ENCODE measurements around the gene CASZ1.

Gene CASZ1

DNA sequence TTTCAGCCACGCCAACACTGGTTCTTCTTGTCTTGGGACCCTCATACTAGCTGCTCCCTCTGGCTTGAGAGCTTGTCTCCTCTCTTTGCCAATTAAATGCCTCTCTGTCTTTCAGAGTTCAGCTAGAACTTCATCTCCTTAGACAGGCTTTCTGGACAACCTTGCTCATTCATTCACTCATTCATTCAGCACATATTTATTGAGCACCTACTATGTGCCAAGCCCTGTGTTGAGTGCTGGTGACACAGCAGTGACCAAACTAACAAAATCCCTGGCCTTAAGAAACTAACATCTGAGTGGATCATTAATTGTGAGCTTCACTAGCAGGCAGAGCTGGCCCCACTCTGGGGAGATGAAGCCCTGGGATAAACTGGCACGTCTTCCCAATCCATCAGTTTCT lies 24.9 kb upstream of the CASZ1 start:
- no peak for DNase-seq (ENCODE audit: low read depth)

- no peak for DNase-seq (ENCODE audit: low read depth)
These were observed 24.0 kb upstream of the CASZ1 start for GRCh38 chr1:10820422-10820821.

DNA sequence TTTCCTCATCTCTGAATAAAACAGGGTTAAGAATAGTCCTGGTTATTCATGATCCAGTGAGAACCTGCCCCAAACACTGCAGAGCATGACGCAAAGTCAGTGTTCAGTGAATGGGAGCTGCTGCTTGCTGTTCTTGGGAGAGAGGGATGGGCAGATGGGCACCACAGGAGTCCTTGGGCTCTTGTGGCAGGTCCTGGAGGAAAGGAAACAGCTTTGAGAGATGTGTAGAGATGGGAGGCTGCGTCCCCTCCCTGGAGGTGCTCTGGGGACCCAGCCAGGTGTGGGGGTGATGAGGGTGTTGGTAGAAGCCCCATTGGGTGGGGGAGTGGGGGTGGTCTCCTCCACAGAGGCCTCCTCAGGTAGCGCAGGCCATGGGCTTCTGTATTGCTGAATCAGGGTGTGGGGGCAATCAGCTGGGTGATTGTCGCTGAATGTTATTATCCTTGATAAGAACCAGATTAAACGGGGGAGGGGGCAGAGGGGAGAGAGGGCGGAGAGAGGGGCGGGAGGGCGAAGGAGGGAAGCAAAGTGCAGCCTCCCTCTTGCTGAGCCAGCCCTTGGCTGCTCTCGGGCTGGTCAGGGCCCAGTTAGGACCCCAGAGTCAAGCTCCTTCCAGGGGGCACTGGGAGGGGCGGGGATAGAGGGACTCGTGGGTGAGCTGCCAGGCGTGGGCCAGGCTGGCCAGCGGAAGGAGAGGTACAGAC lies 22.9 kb upstream of the CASZ1 start:
- DNase-seq (ENCODE audit: low read depth): no peak

DNA sequence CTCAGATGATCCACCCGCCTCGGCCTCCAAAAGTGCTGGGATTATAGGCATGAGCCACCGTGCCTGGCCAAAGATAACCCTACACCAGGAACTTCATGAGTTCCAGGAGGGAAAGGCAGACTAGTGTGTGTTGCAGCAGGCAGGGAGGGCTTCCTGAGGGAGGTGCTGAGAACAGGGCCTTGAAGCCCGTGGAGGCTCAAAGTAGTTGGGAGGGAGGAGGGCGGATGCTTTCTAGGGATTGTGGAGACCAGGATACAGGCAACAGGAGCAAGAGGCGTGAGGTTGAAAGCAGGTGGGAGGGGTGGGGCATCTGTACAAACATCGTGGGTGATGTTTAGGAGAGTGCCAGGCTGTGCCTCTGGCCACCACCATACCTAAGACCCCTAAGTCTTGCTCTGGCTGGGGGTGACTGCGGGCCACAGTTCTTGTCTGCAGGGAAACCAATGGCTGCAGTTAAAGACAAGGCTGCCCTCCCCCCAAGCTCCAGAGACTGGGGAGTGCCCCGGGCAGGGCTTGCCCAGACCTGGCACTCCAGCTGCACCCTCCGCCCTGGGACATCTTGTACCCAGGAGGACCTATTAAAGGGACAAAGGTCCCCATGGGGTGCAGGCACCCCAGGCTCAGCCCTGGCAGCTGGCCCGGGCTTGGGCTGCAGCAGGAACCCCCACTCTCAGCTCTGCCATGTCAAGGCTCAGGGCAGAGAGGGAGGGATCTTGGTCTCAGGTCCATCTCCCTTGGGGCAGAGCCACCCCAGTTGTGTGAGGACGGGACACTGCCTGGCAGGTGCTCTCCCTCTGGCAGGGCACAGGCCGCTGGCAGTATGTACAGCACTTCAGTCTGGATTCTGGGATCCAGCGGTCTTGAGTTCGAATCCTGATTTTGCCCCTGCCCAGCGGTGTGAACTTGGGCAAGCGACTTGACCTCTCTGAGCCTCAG lies 22.1 kb upstream of the CASZ1 start:
- no peak for DNase-seq (ENCODE audit: low read depth)

DNA sequence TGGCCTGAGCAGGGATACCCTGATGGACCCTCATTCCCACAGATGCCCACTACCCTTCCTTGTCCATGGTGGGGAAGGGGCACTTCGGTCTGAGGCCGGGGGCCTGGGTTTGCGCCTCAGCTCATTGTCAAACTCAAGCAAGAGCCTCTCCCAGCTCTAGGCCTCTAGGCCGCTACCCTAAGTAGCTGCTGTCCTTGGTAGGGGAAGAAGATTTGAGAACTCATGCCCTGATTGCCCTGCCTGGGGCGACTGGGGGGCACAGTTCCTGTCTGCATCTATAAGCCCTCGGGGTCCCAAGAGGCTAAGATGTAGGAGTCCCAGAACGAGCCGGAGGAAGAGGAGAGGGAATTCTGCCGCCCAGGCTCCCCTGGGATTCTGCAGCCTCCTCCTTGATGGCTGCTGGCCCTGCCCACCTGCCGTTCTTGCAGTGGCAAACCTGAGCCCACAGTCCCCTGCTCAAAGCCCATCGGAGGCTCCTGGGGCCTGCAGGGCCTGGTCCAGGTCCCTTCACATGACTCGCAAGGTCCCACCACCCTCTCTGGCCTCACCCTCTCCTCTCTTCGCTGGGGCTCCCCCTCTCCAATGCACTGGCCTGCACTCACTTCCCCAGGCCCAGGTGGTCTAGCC lies 20.4 kb upstream of the CASZ1 start:
- no peak for DNase-seq (ENCODE audit: low read depth)

GRCh38 chr1:10816233-10816632 lies 19.8 kb upstream of the CASZ1 start:
- DNase-seq (ENCODE audit: low read depth): no peak

DNA sequence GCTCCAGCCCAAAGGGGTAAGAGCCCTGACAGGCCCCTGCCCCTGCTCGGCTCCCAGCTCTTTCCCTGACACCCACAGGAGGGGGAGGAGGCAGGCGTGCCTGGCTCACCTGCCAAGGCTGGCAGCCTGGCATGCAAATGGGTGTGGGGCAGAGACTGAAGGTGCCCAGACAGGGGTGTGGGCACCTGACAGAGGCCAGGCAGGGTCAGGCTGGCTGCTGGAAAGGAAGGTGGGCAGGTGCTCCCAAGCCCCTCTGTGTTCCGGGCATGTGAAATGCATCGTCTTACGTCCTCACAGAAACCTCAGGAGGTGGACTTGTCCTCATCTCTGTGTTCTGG lies 19.4 kb upstream of the CASZ1 start:
- no peak for DNase-seq (ENCODE audit: low read depth)

- DNase-seq (ENCODE audit: low read depth): no peak
These were observed 18.8 kb upstream of the CASZ1 start for GRCh38 chr1:10814976-10815857.

DNA sequence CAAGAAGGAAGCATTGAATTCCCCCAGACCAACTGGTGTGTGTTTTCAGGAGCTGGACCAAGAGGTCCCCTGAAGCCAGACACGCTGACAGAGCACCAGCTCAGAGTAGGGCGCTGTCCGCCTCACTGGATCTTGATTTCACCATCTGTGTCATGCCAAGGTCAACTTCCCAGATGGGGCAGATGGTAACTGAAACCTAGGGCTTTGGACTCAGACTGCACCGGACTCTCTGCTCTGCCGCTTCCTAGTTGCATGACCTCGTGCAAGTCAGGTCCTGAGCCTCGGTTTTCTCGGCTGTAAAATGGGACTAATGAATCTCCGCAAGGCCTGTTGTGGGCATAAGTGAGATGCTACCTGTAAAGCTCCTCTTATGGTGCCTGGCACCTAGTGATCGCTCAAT lies 17.9 kb upstream of the CASZ1 start:
- no peak for DNase-seq (ENCODE audit: low read depth)

GRCh38 chr1:10813799-10814198 lies 17.4 kb upstream of the CASZ1 start:
- no peak for DNase-seq (ENCODE audit: low read depth)

DNA sequence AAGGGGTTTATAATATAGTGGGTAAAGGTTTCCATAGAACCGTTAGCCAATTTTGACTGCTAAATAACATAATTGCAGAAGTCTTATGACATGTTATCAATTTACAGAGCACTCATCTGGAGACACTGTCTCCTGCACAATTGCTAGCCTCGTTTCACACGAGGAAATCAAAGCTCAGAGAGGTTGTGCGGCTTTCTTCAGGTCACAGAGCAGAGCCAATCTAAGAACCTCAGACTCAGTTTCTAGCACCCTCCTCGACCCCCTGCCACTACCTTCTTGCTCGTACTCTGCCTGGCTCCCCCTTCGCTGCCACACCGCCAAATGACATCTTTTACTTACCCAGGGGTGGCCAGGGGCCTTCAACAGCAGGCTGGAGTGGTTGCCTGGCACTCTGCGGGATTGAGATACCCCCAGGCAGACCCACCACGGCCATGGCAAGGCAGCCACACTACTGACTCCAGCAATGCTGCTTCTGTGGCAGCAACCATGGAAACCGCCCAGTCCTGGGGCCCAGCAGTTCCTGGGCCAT lies 16.0 kb upstream of the CASZ1 start:
- DNase-seq (ENCODE audit: low read depth): no peak

GRCh38 chr1:10808441-10808840 lies 12.0 kb upstream of the CASZ1 start:
- no peak for DNase-seq (ENCODE audit: low read depth)

DNA sequence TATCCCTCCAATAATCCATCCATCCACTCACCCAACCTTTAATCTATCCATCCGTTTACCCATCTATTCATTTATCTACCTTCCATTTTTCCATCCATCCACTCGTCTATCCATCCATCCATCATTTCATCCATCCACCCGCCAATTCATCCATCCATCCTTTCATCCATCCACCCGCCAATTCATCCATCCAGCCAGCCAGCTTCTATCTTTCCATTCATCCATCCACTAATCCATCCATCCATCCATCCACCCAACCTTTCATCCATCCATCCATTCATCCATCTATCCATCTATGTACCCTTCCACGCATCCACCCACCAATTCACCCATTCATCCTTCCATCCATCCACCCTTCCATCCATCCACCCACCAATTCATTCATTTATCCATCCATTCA lies 10.5 kb upstream of the CASZ1 start:
- no peak for DNase-seq (ENCODE audit: low read depth)

- no peak for DNase-seq (ENCODE audit: low read depth)
These were observed 7.8 kb upstream of the CASZ1 start for GRCh38 chr1:10803971-10804820.

DNA sequence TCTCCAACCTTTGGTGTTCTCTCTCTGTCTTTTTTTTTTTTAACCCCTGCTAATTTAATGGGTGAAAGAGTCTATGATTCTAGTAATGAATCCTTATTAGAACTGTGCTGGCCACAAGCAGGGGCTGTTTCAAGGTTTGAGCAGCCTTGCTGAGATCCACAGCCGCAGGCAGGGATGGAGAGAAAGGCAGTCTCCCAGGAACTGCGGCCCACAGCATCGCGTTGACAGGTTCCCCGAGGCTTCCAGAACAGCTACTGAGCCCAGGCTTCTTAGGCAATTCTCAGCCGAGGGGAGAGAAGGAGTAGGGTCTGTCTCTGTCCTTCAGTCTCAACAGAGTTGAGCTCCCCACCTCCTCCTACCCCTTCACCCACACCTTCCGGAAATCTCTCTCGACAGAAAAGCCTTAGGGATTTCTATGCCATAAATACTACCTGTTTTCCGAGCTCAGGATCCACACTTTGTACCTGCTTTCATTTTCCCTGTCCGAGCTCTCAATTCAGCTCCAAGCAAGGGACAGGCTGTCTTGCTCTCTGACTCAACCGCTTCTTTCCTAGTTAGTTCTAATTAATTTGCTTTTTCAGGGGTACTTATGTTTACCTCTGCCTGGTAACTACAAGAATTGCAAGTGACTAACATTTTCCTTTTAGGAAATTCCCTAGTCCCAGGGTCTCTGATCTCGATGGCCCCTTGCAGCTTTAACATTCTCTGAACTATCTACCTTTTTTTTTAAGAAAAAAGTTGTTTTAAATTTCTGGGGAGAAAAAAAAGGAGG lies 6.7 kb upstream of the CASZ1 start:
- DNase-seq (ENCODE audit: low read depth): no peak

- DNase-seq (ENCODE audit: low read depth): no peak
These were observed 4.3 kb upstream of the CASZ1 start for GRCh38 chr1:10800778-10801177.

DNA sequence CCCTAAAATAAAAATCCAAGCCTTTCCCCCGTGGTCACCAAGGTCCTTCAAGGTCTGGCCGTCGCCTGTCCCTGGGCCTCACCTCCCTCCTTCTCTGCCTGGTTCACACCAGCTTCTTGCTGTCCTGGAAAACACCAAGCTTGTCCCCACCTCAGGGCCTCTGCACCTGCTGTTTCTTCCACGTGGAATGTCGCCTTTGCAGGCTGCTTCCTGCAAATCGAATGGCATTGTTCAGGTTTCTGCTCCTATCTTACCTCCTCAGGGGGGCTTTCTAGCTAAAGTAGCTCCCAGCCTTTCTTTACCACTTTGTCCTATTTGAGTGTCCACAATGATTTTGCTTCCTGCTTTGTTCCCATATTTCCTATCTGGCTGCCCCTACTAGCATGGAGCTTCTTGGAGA lies 3.3 kb upstream of the CASZ1 start:
- no peak for DNase-seq (ENCODE audit: low read depth)

DNA sequence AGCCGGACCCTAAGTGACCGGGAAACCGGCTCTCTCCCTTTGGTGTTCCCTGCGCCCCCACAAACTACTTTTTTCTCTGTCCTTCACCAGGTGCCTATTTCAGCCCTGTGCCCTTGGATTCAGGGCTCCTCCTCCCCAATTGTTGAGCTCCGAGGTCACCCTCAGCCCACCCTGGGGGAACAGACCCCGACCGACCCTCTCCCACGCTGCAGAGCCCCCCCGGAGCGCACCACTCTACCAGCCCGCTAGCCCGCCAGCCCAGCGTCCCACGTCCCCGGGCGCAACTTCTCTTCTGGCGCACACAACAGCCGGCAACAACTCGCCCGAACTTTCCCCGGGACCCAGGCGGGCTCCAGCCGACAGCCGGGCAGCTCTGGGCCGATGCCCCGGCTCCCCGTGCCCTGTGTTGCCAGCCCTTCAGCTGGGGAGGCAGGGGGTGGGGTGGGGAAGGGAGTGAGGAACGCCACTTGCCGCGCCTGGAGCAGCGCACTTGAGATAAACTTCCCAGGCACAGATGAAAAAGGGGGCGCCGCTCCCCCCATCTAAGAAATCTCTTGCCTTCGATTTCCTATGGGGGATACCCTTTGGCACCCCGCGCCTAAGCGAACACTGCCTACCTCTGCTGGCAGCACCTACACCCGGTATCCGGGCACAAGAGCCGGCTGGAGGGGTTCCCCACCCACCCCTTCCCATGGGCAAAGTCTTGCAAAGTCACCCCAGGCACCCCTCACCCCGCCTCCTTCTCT lies 997 bp downstream of the CASZ1 start:
- DNase-seq (ENCODE audit: low read depth): no peak

DNA sequence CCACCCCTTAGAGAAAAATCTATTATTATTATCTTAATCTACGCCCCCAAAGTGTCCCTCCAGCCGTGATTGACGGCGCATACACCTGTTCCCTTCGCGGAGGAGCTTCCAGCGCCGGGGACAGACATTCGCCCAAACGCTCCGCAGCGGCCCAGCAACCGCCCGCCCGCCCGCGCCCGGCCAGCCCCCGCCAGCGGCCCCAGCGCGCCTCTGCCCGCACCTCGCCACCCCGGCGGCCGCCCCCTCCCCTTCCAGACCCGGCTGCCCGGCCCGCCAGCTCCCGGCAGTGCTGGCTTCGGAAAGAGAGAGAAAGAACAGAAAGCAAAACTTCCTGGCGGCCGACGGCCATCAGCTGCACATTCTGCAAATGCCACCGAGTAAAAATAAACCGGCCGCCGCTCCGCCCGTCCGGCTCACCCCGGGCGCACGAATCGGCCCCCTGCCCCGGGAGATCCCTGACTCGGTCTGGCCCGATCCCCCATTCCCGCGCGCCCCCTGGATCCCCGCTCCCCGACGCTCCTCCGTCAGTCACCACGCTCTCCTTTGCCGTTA lies 1.6 kb downstream of the CASZ1 start:
- DNase-seq (ENCODE audit: low read depth): no peak

All from stimulated activated CD8-positive, alpha-beta memory T cell treated with anti-CD3 and anti-CD28 coated beads, Interleukin-15, amount 100 ng/mL, for 24 hours (primary cell).